ENCODE measurements around the gene CACNA1C.

DNA sequence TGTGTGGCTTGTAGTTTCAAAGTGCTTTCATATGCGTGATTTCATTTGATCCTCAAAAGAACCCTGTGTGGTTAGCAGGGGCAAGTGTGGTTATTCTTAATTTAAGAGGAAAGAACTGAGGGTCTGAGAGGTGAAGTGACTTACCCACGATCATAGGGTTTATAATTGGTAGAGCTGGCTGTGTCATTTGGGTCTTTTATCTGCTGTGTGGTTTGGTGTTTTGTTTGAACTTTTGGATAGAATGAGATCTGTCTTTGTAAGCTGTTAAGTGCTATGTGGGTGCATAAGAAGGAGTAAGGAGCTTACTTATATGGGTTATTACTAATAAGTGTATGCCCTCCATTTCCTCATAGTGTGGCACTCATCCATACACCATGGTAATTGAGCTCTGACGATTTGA lies 190.0 kb downstream of the CACNA1C start:
- TF ChIP-seq, protein P1, sequence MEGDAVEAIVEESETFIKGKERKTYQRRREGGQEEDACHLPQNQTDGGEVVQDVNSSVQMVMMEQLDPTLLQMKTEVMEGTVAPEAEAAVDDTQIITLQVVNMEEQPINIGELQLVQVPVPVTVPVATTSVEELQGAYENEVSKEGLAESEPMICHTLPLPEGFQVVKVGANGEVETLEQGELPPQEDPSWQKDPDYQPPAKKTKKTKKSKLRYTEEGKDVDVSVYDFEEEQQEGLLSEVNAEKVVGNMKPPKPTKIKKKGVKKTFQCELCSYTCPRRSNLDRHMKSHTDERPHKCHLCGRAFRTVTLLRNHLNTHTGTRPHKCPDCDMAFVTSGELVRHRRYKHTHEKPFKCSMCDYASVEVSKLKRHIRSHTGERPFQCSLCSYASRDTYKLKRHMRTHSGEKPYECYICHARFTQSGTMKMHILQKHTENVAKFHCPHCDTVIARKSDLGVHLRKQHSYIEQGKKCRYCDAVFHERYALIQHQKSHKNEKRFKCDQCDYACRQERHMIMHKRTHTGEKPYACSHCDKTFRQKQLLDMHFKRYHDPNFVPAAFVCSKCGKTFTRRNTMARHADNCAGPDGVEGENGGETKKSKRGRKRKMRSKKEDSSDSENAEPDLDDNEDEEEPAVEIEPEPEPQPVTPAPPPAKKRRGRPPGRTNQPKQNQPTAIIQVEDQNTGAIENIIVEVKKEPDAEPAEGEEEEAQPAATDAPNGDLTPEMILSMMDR (IDR thresholded peaks at IDR 0.05; ENCODE audit: borderline replicate concordance, extremely low read depth, low read length, poor library complexity, severe bottlenecking): no peak
- TF ChIP-seq EZH2 (IDR thresholded peaks at IDR 0.05; ENCODE audit: borderline replicate concordance, low read depth, low read length, severe bottlenecking): no peak

Data from DND-41 (cell line).